NB4 (cell line): Measurements from ENCODE around the gene OTOP2.

ENCODE experiments used
- DNase-seq: peaks from one replicate; pipeline ENCODE4 v3.0.0; 2010; ENCODE audit warnings: low read depth
- H3K4me3 ChIP-seq: one replicate; pipeline ENCODE4 v1.5.1; 2011; ENCODE audit warnings: mild to moderate bottlenecking, low read depth, low read length, moderate library complexity
- CTCF ChIP-seq: IDR thresholded peaks from one replicate; pipeline ENCODE4 v1.5.1; 2012; ENCODE audit warnings: low read depth, low read length
- MAX ChIP-seq: IDR thresholded peaks from 2 replicates; pipeline ENCODE4 v1.6.1; 2011; ENCODE audit warnings: low read depth, low read length
- MYC ChIP-seq: IDR thresholded peaks from 2 replicates; pipeline ENCODE4 v1.6.1; 2011; ENCODE audit warnings: low read depth, low read length
- POLR2A ChIP-seq: IDR thresholded peaks from 2 replicates; pipeline ENCODE4 v1.6.1; 2011; ENCODE audit warnings: mild to moderate bottlenecking; ENCODE audit not compliant: insufficient read length; ENCODE audit errors: extremely low read depth

Gene OTOP2

GRCh38 chr17:74892974-74893911 lies 30.8 kb upstream of the OTOP2 start, which contains the start of gene FADS6:
Gene FADS6, minus strand, starts transcription at chr17:74893633. Its CDS starts 38 bp downstream, at chr17:74893595.
- H3K4me3 ChIP-seq, result no peak within 1 kb of the TSS
- no peak for TF ChIP-seq MYC
- no peak for TF ChIP-seq POLR2A
- no peak for TF ChIP-seq MAX
- TF ChIP-seq CTCF, result no peak
- no peak for DNase-seq

- no peak for TF ChIP-seq MYC
- no peak for TF ChIP-seq CTCF
- TF ChIP-seq MAX, result no peak
- TF ChIP-seq POLR2A, result no peak
- no peak for DNase-seq
- no peak overlapping the region for H3K4me3 ChIP-seq
Measured at GRCh38 chr17:74893936-74894671, 30.0 kb upstream of the OTOP2 start.

- DNase-seq, result no peak
- no peak overlapping the region for H3K4me3 ChIP-seq
- TF ChIP-seq MYC (no peak), CTCF (no peak), MAX (no peak), POLR2A (no peak)
Measured at GRCh38 chr17:74898376-74898946, 25.6 kb upstream of the OTOP2 start.

GRCh38 chr17:74900208-74900607 lies 23.9 kb upstream of the OTOP2 start:
- DNase-seq, result no peak
- TF ChIP-seq POLR2A (no peak), CTCF (no peak), MAX (no peak), MYC (no peak)
- no peak overlapping the region for H3K4me3 ChIP-seq

GRCh38 chr17:74901353-74902135 lies 22.5 kb upstream of the OTOP2 start:
- H3K4me3 ChIP-seq, result no peak overlapping the region
- DNase-seq, result no peak
- no peak for TF ChIP-seq POLR2A
- no peak for TF ChIP-seq MYC
- no peak for TF ChIP-seq CTCF
- no peak for TF ChIP-seq MAX
